ENCODE results near the gene PPP1R16B.
"Not testable (repeated sequence)": the region's sequence is repeated elsewhere in the genome, so short reads cannot be mapped to it uniquely, and the experiment has no call there.

The PPP1R16B gene

GRCh38 chr20:38791291-38791690, 14.2 kb upstream of the PPP1R16B start:
- DNase-seq (ENCODE audit: low read depth in 1 of 2, low spot score in 1 of 2) = no peak

DNA sequence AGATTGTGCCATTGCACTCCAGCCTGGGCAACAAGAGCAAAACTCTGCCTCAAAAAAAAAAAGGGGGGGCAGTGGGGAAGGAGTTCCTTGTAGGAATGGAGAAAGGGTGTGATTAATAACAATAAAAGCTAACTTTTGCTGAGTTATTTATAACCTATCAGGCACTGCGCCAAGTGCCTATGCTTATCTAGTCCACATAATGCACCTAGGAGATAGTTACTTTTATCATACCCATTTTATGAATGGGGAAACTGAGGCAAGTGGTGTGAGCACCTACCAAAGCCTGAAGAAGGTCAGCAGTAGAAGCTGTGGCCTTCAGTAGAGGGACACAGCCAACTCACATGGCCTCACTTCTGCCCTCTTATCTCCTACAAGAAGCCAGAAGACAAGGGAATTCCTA, 13.6 kb upstream of the PPP1R16B start:
- DNase-seq (ENCODE audit: low read depth in 1 of 2, low spot score in 1 of 2) = no peak

- DNase-seq (ENCODE audit: low read depth in 1 of 2, low spot score in 1 of 2) = not testable (repeated sequence)
Measured at GRCh38 chr20:38794057-38794456, 11.4 kb upstream of the PPP1R16B start.

DNA sequence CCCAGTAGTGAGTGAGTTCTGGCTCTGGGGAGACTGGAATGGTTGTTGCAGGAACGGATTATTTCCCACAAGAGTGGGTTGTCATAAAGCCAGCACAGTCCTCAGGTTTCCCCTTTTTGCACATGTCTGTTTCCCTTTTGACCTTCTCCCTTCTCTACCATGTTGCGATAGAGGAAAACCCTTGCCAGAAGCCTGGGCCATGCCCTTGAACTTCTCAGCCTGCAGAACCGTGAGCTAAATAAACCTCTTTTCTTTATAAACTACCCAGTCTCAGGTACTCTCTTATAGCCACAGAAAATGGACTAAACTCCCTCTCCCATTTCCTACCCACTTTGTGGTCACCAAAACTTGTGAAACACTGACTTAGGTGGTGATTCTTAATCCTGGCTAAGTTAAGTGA, 7.2 kb upstream of the PPP1R16B start:
- DNase-seq (ENCODE audit: low read depth in 1 of 2, low spot score in 1 of 2) = no peak

- DNase-seq (ENCODE audit: low read depth in 1 of 2, low spot score in 1 of 2) = no peak
Measured at GRCh38 chr20:38799203-38799602, 6.3 kb upstream of the PPP1R16B start.

DNA sequence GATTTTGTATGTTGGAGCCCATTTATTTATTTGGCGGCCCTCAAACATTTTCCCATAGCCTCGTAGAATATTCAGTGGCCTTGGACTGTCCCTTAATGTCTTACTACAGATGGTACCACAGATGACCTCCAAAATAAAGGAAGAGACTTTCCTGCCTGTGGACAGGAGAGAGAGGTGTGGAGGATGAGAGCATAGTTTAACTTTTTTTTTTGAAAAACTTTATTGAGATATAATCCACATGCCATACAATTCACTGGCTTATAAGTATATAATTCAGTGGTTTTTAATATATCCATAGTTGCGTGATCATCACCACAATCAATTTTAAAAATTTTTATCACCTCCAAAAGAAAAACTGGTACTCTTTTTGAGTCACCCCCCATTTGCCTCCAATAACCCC, 4.6 kb upstream of the PPP1R16B start:
- no peak for DNase-seq (ENCODE audit: low read depth in 1 of 2, low spot score in 1 of 2)

GRCh38 chr20:38804221-38804620, 1.3 kb upstream of the PPP1R16B start:
- DNase-seq (ENCODE audit: low read depth in 1 of 2, low spot score in 1 of 2) = no peak

- DNase-seq (ENCODE audit: low read depth in 1 of 2, low spot score in 1 of 2) = peak; percentile 38 to 51
Measured at GRCh38 chr20:38804682-38805501, 605 bp upstream of the PPP1R16B start.

GRCh38 chr20:38805958-38806854, 709 bp downstream of the PPP1R16B start:
- DNase-seq (ENCODE audit: low read depth in 1 of 2, low spot score in 1 of 2) = peak in 1 of 2 donors; percentile 23

DNA sequence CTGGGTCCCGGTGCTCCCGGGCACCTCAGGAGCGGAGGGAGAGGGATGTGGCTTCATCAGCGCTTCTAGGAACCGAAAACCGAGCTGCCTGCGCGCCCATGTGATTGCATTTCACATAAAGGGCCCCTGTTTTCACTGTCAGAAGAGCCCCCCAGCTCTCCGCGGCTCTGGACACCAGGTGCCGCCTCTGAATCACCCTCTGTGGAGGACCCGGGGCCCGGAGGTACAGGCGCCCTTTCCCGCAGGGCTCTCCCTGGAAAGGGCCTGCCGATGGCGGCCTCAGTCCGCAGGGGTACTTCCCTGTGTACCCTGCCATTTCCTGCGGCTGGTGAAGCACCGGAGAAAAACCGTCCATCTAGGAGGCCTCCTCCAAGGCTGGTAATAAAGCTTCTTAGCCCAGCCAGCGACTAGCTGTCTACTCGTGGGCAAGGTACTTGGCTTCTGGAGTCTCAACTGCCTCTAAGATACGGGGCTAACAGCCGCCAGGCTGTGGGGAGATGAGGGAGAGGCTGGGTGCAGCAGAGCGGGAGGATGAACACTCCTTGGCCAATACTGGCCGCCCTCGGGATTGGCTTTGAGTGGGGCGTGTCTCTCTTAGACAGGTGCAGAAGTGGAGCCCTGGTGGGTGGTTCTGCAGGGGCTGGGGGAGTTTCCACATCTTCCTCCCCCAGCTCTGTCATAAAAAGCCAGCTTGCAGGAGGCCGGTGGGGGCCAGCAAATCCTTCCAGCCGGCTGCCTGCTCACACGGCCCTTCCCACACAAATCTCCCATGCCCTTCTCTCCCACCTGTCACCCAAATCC, 1.6 kb downstream of the PPP1R16B start:
- DNase-seq (ENCODE audit: low read depth in 1 of 2, low spot score in 1 of 2) = peak in 1 of 2 donors; percentile 20

DNA sequence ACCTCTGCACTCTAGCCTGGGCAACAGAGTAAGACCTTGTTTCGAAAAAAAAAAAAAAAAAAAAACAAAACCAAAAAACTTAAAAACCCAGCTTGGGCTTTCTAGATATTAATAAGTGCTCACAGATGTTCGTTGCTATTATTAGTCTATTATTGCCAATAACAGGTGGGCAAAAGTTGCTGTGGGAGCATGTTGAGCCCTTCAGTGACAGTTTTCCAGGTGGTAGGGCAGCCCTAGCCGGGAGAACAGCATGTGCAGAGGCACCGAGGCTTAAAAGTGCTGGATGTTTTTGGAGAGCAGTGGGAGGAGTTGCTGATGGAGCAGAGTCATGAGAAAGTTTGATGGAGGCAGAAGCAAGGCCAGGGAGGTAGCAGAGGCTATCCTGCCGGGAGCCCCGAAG, 4.4 kb downstream of the PPP1R16B start:
- DNase-seq (ENCODE audit: low read depth in 1 of 2, low spot score in 1 of 2) = no peak

DNA sequence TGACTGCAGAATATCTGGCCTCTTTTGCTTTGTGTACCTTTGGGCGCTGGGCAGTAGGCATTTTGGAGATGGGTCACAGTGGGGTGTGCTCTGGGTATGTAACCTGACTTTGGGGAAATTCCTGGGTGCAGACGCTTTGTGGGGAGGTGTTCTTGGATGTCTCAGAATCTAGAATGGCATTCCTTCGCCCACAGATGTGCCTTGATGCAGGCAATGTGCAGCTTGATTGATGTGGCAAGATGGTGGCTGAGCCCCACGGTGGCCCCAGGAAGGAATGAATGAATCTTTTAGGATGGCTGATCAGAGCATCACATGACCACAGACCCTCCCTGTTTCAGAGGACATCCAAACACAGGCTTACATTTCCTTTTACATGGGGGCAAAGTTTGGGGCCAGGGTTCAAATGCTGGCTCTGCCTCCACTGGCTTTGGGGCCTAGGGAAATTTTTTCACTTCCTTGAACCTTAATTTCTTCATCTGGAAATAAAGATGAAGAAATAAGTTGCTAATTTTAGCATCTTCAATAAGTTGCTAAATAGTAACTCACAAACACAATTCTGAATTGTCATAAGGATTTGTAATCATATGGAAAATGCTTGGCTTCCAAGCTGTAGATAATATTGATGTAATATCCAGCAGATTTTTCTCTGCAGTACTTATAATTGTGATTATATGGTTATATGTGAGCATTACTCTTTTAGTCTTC, 5.6 kb downstream of the PPP1R16B start:
- no peak for DNase-seq (ENCODE audit: low read depth in 1 of 2, low spot score in 1 of 2)

DNA sequence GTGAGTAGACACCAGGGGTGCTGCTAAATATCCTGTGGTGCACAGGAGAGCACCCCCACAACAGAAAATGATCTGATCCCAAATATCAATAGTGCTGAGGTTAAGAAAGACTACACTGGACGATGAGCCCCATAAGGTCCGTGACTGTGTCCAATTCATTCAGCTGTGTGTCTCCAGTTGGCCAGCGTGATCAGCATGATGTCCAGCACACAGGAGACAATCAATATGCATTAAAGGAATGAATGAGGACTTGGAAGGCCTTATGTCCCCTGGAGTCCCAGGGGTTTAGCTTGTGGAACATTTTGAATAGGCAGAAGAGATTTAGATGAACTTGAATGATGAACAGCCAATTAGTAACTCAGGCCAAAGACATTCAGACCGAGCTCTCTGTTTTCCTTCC, 6.3 kb downstream of the PPP1R16B start:
- no peak for DNase-seq (ENCODE audit: low read depth in 1 of 2, low spot score in 1 of 2)

DNA sequence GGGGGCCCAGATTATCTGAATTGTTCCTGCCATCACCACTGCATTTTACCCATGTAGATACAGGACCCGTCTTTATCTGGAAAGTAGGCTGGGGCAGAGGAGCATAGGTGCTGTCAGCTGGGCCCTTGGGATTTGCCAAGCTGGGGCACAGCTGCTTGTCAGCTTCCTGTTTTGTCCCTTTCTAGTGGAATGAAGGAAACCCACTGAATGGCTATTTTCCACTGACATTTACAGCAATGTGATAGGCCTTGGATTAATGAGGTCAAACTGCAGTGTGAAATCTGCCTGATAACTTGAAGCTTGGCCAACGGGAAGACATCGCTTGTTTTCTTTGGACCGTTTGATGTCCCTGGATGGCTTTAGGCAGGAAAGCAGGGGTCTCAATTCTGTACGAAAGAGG, 6.7 kb downstream of the PPP1R16B start:
- DNase-seq (ENCODE audit: low read depth in 1 of 2, low spot score in 1 of 2) = no peak

GRCh38 chr20:38812709-38813573, 7.4 kb downstream of the PPP1R16B start:
- no peak for DNase-seq (ENCODE audit: low read depth in 1 of 2, low spot score in 1 of 2)

GRCh38 chr20:38813574-38813962, 8.1 kb downstream of the PPP1R16B start:
- not testable (repeated sequence) for DNase-seq (ENCODE audit: low read depth in 1 of 2, low spot score in 1 of 2)

DNA sequence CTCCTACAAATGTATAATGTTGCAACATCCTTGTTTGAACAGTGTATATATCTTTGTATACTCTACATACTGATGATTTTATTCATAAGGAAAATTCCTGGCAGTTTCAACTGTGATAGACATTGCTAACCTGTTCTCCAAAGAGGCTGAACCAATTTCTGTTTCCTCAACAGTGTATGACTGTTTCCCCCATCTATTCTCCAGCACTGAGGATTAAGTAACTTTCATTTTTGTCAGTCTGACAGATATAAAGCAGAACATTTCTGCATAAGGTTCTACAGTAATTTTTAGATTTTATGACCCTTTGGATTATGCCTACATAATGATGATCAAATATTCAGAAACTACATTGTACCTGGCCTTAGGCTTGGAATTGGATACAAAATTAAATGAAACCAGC, 9.9 kb downstream of the PPP1R16B start:
- no peak for DNase-seq (ENCODE audit: low read depth in 1 of 2, low spot score in 1 of 2)

- no peak for DNase-seq (ENCODE audit: low read depth in 1 of 2, low spot score in 1 of 2)
Measured at GRCh38 chr20:38818113-38819065, 12.9 kb downstream of the PPP1R16B start.

DNA sequence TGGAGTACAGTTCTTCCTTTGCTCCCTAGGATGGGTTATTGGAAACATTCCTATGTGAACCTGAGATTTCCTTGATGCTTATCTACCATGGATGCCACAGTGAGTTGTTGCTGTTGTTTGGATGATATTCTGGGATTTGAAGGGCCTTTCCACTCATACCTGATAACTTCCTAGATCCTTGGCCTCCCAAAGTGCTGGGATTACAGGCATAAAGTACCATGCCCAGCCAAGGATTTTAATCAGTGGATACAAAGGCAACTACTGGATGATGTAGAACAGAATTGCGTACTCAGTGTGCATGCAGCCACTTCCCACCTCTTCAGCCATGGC, 20.0 kb downstream of the PPP1R16B start:
- DNase-seq (ENCODE audit: low read depth in 1 of 2, low spot score in 1 of 2) = no peak
